GM19240 (cell line): Measurements from ENCODE around the gene SACM1L.
"Not testable (repeated sequence)": the region's sequence is repeated elsewhere in the genome, so short reads cannot be mapped to it uniquely, and the experiment has no call there.

Experiments used
- DNase-seq: peaks from one replicate; pipeline ENCODE4 v3.0.0; 2011; ENCODE audit warnings: low spot score; ENCODE audit not compliant: insufficient read length

SACM1L gene

DNA sequence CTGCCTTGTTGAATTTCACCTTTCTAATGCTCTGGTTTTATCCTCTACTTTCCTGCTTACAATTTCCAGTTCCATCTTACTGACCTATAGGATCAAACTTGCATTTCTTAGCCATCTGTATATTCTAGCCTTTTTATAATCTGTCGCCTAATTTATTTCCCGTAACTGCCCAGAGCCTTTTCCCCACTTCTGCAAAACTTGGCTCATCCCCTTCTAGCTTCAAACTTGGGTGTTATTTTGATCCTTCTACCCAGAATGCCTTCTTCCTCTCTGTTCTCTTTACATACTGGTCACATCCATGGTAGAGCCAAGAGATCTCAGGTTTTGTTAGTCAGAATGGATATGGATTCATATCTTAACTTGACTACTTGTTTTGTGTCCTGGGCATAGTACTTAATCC, 2.6 kb downstream of the SACM1L start:
- DNase-seq, result no peak

DNA sequence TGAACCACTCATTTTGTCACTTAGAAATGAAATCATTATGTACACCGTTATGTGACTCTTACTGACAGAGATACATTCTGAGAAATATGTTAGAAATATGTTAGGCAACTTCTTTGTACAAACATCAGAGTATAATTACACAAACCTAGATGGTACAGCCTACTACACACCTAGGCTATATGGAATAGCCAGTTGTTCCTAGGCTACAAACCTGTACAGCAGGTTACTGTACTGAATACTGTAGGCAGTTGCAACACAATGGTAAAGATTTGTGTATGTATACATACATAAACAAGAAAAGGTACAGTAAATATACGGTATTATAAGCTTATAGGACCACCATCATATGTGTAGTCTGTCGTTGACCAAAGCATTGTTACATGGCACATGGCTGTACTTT, 3.7 kb downstream of the SACM1L start:
- DNase-seq, result no peak

DNA sequence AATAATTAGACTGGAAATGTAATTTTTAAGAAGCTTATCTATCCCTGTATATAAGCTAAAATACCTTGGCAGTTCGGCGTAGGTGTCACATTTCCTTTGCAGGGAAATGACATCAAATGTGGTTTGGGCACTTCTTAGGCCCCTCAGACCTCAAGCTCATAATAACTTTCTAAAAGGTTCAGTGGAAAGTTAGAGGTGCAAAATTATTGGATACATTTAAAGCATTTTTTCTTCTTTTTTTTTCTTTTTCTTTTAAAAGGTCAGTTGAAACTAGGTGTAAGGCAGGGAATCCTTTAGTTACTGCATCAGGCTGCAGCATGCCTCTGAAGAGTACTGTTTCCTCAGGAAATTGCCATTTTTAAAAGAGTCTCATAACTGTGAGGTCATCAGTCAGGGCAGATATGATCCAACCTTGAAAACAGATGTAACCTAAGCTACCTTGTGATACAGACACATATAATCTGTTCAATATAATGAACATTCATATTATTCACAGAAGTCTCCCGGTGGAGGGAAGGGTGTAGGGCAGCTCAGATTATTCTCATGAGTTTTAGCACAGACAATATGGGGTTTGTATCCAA, 4.8 kb downstream of the SACM1L start:
- DNase-seq, result no peak

DNA sequence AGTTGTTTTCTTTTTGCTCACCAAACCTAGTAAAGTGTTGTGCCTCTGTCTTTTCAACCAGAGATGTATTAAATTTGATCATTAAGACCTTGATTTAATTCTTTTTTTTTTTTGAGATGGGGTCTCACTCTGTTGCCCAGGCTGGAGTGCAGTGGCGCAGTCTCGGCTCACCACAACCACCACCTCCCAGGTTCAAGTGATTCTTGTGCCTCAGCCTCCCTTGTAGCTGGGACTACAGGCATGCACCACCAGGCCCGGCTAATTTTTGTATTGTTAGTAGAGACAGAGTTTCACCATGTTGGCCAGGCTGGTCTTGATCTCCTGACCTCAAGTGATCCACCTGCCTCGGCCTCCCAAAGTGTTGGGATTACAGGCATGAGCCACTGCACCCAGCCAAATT, 6.0 kb downstream of the SACM1L start:
- DNase-seq, result not testable (repeated sequence)

- no peak for DNase-seq
Observed at GRCh38 chr3:45700570-45701073, 11.4 kb downstream of the SACM1L start.

- DNase-seq, result no peak
Observed at GRCh38 chr3:45701172-45701867, 12.1 kb downstream of the SACM1L start.

GRCh38 chr3:45704301-45704943, 15.2 kb downstream of the SACM1L start:
- no peak for DNase-seq

DNA sequence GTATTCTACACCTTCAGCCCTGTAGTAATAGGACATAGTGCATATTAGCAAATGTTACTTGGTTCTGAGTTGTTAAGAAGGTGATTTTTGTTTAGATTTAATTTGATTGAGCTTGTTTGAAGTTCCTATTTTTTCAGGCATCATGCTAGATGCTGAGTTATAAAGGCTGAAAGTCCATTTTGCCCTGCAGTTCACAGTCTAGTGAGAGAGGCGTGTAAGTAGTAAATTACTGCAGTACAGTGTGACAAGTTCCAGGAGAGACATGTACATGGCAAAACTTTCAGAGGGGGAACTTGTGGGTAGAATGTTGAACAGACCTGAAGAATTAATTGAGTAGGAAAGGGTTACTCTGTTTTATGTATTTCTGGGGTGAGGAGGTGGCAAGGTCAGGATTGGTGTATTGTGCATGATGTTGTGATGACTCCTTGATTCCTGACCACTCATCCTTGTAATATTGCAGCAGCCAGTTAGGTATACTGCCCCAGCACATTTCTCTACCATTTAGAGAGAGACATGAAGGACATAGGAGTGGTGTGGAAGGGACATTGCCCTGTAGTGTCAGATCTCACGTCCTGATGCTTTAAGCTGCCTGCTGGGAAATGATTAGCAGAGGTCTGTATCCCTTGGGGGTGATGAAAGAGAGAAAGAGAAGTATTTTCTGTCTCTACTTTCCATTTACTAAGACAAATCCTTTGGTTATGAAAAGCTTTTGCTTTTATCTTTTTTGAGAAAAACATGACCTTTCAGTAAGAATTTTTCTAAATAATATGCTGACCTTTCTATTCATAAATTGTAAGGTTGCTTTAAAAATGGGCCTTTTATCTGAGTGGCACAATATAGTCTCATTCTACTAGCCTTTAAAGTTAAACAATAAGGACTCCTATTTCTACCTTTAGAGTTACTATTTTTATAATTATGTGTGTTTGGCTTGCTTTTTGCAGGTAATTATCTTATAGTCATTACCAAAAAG, 16.9 kb downstream of the SACM1L start:
- DNase-seq, result no peak

- no peak for DNase-seq
Observed at GRCh38 chr3:45711931-45712330, 22.7 kb downstream of the SACM1L start.

DNA sequence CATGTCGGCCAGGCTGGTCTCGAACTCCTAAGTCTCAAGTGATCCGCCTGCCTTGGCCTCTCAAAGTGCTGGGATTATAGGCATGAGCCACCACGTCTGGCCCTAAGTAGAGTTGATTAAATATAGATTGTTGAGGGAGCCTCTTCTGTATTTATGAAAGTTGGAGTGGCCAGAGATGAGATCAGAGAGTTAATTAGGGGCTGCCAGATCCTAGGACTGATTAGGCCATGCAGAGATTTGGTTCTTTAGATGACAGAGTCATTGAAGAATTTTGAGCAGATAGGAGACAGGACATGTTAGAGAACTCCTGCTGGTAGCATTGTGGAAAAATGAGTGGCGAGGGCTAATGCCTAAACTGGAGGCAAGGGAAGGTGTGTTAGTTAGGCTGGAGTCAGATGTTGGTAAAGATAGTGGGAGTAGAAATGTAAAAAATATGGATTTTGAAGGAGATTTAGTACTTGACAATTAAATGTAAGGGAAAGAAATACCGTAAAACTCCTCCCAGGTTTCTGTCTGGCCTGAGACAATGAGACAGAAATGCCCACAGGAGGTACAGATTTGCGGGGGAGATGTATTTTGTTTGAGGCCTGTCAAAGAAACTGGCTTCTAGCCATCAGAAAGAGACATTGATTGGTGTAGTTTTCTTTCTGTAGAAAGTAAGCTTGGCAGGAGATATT, 23.4 kb downstream of the SACM1L start:
- DNase-seq, result no peak

DNA sequence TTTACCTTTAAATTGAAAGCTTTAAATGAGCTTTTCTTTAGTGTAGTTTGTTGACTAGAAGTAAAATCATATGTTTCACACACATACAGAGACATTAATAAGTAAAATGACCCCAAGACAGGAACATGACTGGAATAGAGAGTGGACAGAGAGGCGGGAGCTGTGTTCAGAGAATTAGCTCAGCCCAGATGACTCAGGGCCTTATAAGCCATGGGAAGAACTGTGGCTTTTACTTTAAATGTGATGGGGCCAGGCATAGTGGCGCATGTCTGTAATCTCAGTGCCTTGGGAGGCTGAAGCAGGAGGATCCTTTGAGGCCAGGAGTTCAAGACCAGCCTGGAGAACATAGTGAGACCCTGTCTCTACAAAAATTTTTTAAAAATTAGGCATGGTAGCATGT, 26.7 kb downstream of the SACM1L start:
- DNase-seq, result no peak

DNA sequence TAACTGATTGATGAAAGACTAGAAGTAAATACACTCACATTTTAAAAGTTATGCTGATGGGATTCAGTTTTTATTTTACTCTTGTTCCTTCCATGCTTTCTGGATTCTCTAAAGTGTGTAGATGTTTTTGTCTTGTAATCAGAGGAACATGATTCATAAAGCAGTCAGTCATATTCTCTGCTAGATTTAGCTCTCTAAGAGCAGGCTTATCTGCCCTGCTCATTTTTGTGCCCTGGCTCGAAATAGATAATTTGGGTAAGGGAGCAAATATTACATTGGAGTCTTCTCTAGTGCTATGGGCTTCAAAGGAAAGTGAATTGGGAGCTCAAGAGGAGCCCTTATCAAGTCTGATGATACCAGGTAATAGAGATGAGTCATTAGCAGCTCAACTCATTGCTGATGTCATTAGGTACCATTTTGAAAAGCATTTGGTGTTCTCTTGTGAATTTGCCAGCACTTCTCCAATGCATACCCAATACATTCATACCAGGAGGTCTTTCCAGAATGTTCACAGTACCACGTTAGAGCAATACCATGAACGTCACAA, 27.7 kb downstream of the SACM1L start:
- no peak for DNase-seq

DNA sequence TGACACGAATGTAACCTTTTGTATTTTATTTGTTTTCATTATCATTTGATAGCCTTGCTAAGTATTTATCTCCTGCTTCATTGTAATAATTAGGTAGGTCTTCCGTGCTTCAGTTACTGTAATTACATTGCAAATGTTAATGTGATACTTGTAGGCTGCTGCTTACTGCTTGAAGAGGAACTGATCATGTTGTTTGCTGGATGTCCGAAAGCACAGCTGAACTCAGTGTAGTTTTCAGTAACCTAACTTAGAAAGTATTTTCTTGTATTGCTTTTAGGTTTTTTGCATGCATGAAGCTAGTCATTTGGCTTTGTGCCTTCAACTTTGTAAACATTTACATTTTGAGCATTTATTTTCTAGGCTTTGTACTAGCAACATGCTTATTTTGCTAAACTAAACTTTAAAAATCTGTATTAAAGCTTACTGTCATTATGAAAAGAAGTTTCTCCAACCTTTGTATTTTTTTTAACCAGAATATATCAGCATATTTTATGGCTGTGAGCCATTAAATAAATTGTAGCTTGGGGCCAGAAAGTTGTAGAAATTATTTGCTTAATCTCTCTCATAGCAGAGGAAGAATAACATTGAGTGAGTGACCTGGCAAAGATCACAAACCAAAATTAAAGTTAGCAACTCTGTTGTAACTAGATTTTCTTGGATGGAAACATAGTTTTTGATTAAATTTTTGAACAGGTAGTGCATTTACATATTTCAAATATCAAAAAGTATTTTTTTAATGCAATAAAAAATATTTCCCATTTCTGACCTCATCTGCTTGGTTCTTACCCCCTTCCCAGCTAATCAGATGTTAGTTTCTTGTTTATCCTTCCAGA, 30.7 kb downstream of the SACM1L start:
- no peak for DNase-seq

DNA sequence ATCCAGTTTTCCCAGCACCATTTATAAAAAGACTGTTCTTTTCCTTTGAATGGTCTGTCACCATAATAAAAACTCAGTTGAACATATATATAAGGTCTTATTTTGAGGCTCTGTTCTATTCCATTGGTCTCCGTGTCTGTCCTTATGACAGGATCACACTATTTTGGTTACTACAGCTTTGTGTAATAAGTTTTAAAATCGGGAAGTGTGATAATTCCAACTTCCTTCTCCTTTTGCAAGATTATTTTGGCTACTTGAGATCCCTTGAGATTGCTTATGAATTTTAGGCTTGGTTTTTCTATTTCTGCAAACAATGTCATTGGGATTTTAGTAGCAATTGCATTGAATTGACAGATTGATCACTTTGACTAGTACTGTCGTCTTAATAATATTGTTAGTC, 35.7 kb downstream of the SACM1L start:
- DNase-seq, result no peak

DNA sequence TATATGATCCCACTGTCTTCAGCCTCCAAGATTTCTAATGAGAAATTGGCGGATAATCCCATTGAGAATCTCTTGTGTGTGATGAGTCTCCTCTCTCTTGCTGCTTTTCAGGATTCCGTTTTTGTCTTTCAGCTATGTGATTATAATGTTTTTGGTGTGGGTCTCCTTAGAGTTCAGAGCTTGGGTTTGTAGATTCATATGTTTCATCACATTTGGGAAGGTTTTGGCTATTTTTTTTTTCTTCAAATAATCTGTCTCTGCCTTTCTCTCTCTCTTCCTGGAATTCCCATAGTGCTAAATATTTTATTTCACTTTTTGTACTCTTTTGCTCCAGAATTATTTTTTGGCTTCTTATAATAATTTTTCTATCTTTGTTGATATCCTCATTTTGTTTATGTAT, 40.4 kb downstream of the SACM1L start:
- DNase-seq, result no peak

DNA sequence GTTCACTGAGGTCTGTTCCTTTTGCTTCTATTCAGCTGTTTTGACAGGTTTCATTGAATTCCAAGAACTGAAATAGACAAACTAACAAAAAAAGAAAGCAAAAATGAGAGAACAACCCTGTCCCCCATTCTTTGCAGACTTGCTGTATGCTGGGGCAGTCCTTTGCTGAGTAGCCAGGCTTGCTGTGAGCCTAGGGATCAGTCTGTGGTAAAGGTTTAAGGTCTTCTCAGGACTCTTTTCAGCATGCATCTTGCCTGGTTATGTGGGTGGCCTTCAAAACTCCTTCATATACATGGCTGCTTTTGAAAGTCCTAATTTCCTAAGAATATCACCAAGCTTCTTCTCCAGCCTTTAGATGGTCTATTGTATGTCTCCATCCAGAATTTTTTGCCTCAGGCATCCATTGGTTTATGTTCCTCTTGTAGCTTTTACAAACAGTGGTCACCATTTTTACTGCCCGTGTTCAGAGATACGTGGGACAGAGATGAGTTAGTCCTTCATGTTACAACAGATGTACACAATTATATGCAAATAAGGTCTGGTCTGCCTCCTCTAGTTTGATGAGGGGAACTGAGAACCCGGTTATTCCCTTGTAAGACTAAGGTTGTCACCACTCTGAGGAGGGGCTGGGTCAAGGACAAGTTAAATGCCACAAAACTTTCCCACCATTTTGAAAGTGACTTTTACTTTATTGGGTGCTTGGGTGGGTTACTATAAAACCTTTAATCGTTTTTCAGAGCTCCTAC, 41.4 kb downstream of the SACM1L start:
- peak; percentile 40 for DNase-seq

GRCh38 chr3:45736707-45737106, 47.5 kb downstream of the SACM1L start:
- no peak for DNase-seq

DNA sequence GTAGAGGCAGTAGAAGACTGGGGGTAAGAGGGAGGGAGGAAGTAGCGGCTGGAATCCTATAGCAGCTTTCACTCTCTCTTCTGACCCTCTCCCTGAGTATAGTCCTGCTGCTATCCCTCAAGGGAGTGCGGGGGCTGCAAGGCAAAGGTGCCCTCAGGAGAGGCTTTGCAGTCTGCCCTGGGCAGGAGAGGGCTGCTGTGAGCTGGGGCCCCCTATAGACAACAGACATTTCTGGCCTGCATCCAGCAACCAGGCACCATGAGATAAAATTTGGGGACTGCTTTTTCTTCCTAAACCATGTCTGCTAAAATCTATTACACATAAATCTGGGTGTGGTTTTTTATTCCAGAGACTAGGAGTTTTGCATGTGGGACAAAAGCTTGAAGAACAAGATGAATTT, 48.0 kb downstream of the SACM1L start:
- no peak for DNase-seq

DNA sequence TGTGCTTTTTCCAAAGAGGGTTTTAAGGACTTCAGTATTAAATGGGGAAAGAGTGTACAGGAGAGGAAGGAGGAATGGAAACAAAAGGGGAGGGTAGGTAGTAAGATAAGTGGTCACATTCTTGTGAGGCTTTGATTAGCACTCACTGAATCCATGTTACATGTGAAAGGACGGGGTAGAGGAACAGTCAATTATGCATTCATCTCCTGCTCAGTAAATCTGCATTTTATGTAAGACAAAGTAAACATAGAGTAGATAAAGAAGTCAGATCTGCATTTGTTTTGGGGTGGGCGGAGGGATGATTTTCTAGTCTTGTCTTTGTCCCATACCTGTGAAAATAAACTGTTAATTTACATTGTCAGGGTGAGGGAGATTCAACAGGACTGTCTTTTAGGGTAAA, 50.8 kb downstream of the SACM1L start:
- DNase-seq, result no peak
